MM.1S (cell line): ENCODE data around the gene PPP1R9B.
A peak's percentile ranks its signal among the peaks of the same experiment; 100 is the strongest.

Source experiments
- DNase-seq: peaks from one replicate; pipeline ENCODE4 v3.0.0-alpha.2; 2015
- H2AFZ ChIP-seq: fragments of 300-600 bp; sonication (generic); 2 replicates; pipeline ENCODE4 v1.6.0; 2016; ENCODE audit warnings: antibody characterized with exemption, low read length
- H3F3A ChIP-seq: fragments of 300-600 bp; sonication (generic); 2 replicates; pipeline ENCODE4 v1.6.1; 2016; ENCODE audit warnings: mild to moderate bottlenecking, antibody characterized with exemption, low read length, moderate library complexity, mixed read lengths; ENCODE audit not compliant: insufficient read depth
- H3K27ac ChIP-seq: fragments of 300-600 bp; sonication (generic); 2 replicates; pipeline ENCODE4 v1.5.1; 2016; ENCODE audit warnings: mild to moderate bottlenecking, low read length
- H3K27me3 ChIP-seq: fragments of 300-600 bp; sonication (generic); replicated peaks from 2 replicates; pipeline ENCODE4 v1.6.0; 2016; ENCODE audit warnings: low read length; ENCODE audit not compliant: insufficient read depth
- H3K36me3 ChIP-seq: fragments of 300-600 bp; sonication (generic); replicated peaks from 2 replicates; pipeline ENCODE4 v1.6.1; 2016; ENCODE audit warnings: mild to moderate bottlenecking, low read length, mixed read lengths; ENCODE audit not compliant: insufficient read depth
- H3K4me1 ChIP-seq: fragments of 300-600 bp; sonication (generic); 2 replicates; pipeline ENCODE4 v1.6.1; 2016; ENCODE audit warnings: low read length, mixed read lengths
- H3K4me2 ChIP-seq: fragments of 300-600 bp; sonication (generic); 2 replicates; pipeline ENCODE4 v1.6.0; 2016; ENCODE audit warnings: low read depth, low read length
- H3K4me3 ChIP-seq: fragments of 300-600 bp; sonication (generic); 2 replicates; pipeline ENCODE4 v1.5.1; 2016; ENCODE audit warnings: low read length, mixed read lengths
- H3K79me2 ChIP-seq: fragments of 300-600 bp; sonication (generic); 2 replicates; pipeline ENCODE4 v1.6.1; 2016; ENCODE audit warnings: mixed run types, low read length, mixed read lengths
- H3K9ac ChIP-seq: fragments of 300-600 bp; sonication (generic); 2 replicates; pipeline ENCODE4 v1.6.1; 2016; ENCODE audit warnings: low read length, mixed read lengths
- H3K9me2 ChIP-seq: fragments of 300-600 bp; sonication (generic); replicated peaks from 2 replicates; pipeline ENCODE4 v1.6.1; 2016; ENCODE audit warnings: mild to moderate bottlenecking, low read length, mixed read lengths; ENCODE audit not compliant: insufficient read depth
- H3K9me3 ChIP-seq: fragments of 300-600 bp; sonication (generic); replicated peaks from 2 replicates; pipeline ENCODE4 v1.6.1; 2016; ENCODE audit warnings: mild to moderate bottlenecking, low read length, mixed read lengths; ENCODE audit not compliant: insufficient read depth
- H4K20me1 ChIP-seq: fragments of 300-600 bp; sonication (generic); 2 replicates; pipeline ENCODE4 v1.6.1; 2016; ENCODE audit warnings: mild to moderate bottlenecking, low read length, moderate library complexity, mixed read lengths; ENCODE audit not compliant: insufficient read depth
- EZH2 ChIP-seq: fragments of 300-600 bp; sonication (generic); optimal IDR thresholded peaks from 2 replicates; pipeline ENCODE3; 2017; ENCODE audit warnings: low read depth, mild to moderate bottlenecking, antibody characterized with exemption, low read length, mixed read lengths
- EZH2phosphoT487 ChIP-seq: fragments of 300-600 bp; sonication (generic); IDR thresholded peaks from 2 replicates; pipeline ENCODE4 v1.6.1; 2018; ENCODE audit warnings: antibody characterized with exemption, low read length
- TF ChIP-seq, protein P1 (sequence below): fragments of 300-600 bp; sonication (generic); IDR thresholded peaks from 2 replicates; pipeline ENCODE4 v1.5.1; 2016; ENCODE audit warnings: antibody characterized with exemption, low read length, mixed read lengths

Gene PPP1R9B

DNA sequence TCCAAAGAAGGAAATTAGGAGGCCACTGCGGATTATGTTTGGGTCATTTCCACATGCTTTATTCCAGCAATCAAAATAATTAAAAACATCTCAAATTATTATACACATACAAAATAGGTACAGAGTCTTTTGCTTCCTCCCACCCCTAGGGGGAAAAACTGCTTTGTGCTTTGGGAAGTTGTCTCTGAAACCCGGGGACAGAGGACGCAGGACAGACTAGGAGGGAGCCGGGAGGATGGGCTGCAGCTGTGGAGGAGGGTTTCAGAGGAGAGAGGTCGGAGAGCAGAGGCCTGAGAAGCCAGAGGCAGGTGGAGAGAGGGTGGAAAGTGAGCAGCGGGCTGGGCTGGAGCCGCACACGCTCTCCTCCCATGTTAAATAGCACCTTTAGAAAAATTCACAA, 33.6 kb upstream of the PPP1R9B start:
- TF ChIP-seq, protein P1, sequence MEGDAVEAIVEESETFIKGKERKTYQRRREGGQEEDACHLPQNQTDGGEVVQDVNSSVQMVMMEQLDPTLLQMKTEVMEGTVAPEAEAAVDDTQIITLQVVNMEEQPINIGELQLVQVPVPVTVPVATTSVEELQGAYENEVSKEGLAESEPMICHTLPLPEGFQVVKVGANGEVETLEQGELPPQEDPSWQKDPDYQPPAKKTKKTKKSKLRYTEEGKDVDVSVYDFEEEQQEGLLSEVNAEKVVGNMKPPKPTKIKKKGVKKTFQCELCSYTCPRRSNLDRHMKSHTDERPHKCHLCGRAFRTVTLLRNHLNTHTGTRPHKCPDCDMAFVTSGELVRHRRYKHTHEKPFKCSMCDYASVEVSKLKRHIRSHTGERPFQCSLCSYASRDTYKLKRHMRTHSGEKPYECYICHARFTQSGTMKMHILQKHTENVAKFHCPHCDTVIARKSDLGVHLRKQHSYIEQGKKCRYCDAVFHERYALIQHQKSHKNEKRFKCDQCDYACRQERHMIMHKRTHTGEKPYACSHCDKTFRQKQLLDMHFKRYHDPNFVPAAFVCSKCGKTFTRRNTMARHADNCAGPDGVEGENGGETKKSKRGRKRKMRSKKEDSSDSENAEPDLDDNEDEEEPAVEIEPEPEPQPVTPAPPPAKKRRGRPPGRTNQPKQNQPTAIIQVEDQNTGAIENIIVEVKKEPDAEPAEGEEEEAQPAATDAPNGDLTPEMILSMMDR: no peak
- no peak for TF ChIP-seq EZH2phosphoT487
- peaks cover 5% of the 10 kb centered on the region; the same call in 1 of the 2 replicates for H3F3A ChIP-seq
- no peaks in the 10 kb centered on the region for H3K79me2 ChIP-seq
- H3K4me3 ChIP-seq: peak overlapping the region; percentile 42; the same call in 1 of the 2 replicates
- H3K4me1 ChIP-seq: peaks cover 14% of the 10 kb centered on the region
- H3K9me2 ChIP-seq: no peaks in the 10 kb centered on the region
- no peaks in the 10 kb centered on the region for H3K36me3 ChIP-seq
- no peaks in the 10 kb centered on the region for H4K20me1 ChIP-seq
- no peaks in the 10 kb centered on the region for H3K9me3 ChIP-seq
- no peak for DNase-seq
- H3K27me3 ChIP-seq: peaks cover 31% of the 10 kb centered on the region
- H3K4me2 ChIP-seq: peak overlapping the region; percentile 92
- H3K9ac ChIP-seq: no peak overlapping the region
- H2AFZ ChIP-seq: peak overlapping the region; percentile 51; the same call in 1 of the 2 replicates
- no peak overlapping the region for H3K27ac ChIP-seq

DNA sequence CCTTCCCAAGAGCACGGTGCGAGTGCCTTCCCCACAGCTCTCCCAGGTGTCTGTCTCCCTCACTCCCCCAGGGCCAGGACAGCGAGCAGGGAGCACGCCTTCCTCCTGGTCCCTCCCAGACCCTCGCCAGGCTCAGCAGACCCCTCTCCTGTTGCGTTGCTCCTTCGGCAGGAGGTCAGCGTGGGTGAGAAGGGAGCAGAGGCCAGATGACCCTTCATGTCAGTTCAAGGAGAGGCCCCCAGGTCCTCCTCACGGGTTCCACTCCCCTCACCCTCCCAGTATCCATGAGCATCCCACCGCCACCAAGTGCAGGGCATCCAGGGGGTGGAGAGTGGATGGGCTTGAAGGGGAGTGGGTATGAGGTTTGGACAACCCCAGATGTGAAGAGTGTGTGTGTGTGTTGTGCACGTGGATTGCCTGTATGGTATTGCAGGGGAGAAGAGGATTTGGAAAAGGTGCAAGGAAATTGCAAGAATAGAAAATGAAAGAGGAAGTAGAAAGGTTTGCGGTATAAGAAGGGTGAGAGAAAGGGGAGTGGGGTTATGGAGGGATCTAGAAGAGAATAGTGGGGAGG, 33.0 kb upstream of the PPP1R9B start:
- no peak overlapping the region for H3K27ac ChIP-seq
- H2AFZ ChIP-seq: peak overlapping the region; percentile 51; the same call in 1 of the 2 replicates
- no peak for DNase-seq
- TF ChIP-seq, protein P1: no peak
- TF ChIP-seq EZH2: no peak
- TF ChIP-seq EZH2phosphoT487: no peak
- H3K4me1 ChIP-seq: peaks cover 16% of the 10 kb centered on the region
- H3K27me3 ChIP-seq: peaks cover 25% of the 10 kb centered on the region
- peak overlapping the region; percentile 42; the same call in 1 of the 2 replicates for H3K4me3 ChIP-seq
- no peaks in the 10 kb centered on the region for H3K36me3 ChIP-seq
- H3K79me2 ChIP-seq: no peaks in the 10 kb centered on the region
- H3F3A ChIP-seq: peaks cover 5% of the 10 kb centered on the region; the same call in 1 of the 2 replicates
- peak overlapping the region; percentile 92 for H3K4me2 ChIP-seq
- H3K9me3 ChIP-seq: no peaks in the 10 kb centered on the region
- H4K20me1 ChIP-seq: no peaks in the 10 kb centered on the region
- no peak overlapping the region for H3K9ac ChIP-seq
- no peaks in the 10 kb centered on the region for H3K9me2 ChIP-seq

DNA sequence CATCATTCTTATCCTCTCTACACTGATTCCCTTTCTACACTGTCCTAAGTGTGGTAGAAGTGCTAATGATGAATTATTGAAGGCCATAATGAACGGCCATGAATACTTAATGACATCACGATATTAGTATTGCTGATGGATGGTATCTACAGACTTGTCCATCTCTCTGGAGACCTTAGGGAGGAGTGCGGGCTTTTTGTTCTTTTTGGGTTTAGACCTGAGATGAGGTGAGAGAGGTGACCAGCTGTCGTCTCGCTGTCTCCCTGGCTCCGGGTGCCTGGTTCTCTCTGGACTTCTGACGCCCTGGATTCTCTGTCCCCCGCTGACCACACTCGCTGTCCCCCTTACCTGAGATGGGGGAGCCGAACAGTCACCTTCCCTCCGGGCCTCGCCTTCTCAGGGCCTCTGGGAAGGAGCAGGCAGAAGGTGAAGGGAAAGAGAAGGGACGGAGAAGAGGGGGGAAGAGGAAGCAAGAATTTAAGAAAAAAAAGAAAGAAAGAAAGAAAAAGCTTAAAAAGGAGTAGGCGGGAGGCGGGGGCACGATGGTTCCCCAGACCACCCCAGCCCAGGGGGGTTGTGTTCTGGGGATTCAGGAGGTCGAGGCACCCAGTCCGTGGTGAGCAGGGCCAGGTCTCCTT, 32.4 kb upstream of the PPP1R9B start:
- no peak for DNase-seq
- Histone ChIP-seq H2AFZ (no peak overlapping the region), H3K27me3 (peaks cover 19% of the 10 kb centered on the region), H3K9ac (no peak overlapping the region), H3K9me2 (no peaks in the 10 kb centered on the region), H3K4me2 (no peak overlapping the region), H3K4me3 (no peak overlapping the region), H3K36me3 (no peaks in the 10 kb centered on the region), H4K20me1 (no peaks in the 10 kb centered on the region), H3K4me1 (peaks cover 22% of the 10 kb centered on the region), H3K79me2 (no peaks in the 10 kb centered on the region), H3K9me3 (no peaks in the 10 kb centered on the region), H3K27ac (no peak overlapping the region), H3F3A (peaks cover 5% of the 10 kb centered on the region; the same call in 1 of the 2 replicates)
- TF ChIP-seq, protein P1: no peak
- TF ChIP-seq EZH2: no peak
- TF ChIP-seq EZH2phosphoT487: no peak
